HepG2 (cell line): Measurements from ENCODE around the gene BAZ1A. TPM values are rescaled to one million over a fixed set of nuclear protein-coding genes. Genes with fewer than 3 reads are reported as not detected.

Experiments
- BHLHE40 ChIP-seq: IDR thresholded peaks from 2 replicates; pipeline ENCODE4 v1.6.1; 2011; ENCODE audit warnings: low read length, improper control_type of control experiment
- CBX1 ChIP-seq: IDR thresholded peaks from one replicate; pipeline ENCODE4 v1.6.1; 2016; ENCODE audit warnings: antibody characterized with exemption, low read depth
- CCDC6 ChIP-seq: sonication (generic); formaldehyde crosslinking; IDR thresholded peaks from 2 replicates; pipeline ENCODE4 v1.8.1; 2022; ENCODE audit warnings: mild to moderate bottlenecking, missing genetic modification reagents, moderate library complexity
- FLYWCH1 ChIP-seq: sonication (generic); formaldehyde crosslinking; IDR thresholded peaks from 2 replicates; pipeline ENCODE4 v1.8.1; 2023; ENCODE audit warnings: mild to moderate bottlenecking, missing genetic modification reagents
- GRHL1 ChIP-seq: sonication (generic); formaldehyde crosslinking; conservative IDR thresholded peaks from 2 replicates; pipeline ENCODE4 v1.8.0; 2022; ENCODE audit warnings: missing genetic modification reagents
- KMT2A ChIP-seq: sonication (generic); formaldehyde crosslinking; IDR thresholded peaks from 2 replicates; pipeline ENCODE4 v1.4.0; 2020; ENCODE audit warnings: missing genetic modification reagents
- MED8 ChIP-seq: sonication (generic); formaldehyde crosslinking; IDR thresholded peaks from 2 replicates; pipeline ENCODE4 v1.8.1; 2023; ENCODE audit warnings: mild to moderate bottlenecking, missing genetic modification reagents; ENCODE audit not compliant: insufficient replicate concordance
- NR2F6 ChIP-seq, 2 experiments: IDR thresholded peaks; 2 replicates each; pipeline ENCODE4 v1.6.1; 2016; ENCODE audit warnings: antibody characterized with exemption in 1 of 2, mild to moderate bottlenecking in 1 of 2
- SPEN ChIP-seq: sonication (generic); formaldehyde crosslinking; IDR thresholded peaks from 2 replicates; pipeline ENCODE4 v1.5.1; 2020; ENCODE audit warnings: low read depth, mild to moderate bottlenecking, missing genetic modification reagents
- SRY ChIP-seq: sonication (generic); formaldehyde crosslinking; IDR thresholded peaks from 2 replicates; pipeline ENCODE4 v1.8.0; 2022; ENCODE audit warnings: mild to moderate bottlenecking, missing genetic modification reagents
- U2AF1 ChIP-seq: fragments of 200-400 bp; formaldehyde crosslinking; optimal IDR thresholded peaks from 2 replicates; pipeline ENCODE3; 2017; ENCODE audit warnings: mild to moderate bottlenecking, low read depth, low read length
- ZNF17 ChIP-seq: sonication (generic); formaldehyde crosslinking; IDR thresholded peaks from 2 replicates; pipeline ENCODE4 v1.5.0; 2020; ENCODE audit warnings: mild to moderate bottlenecking, missing genetic modification reagents
- ZNF20 ChIP-seq: sonication (generic); formaldehyde crosslinking; IDR thresholded peaks from 2 replicates; pipeline ENCODE4 v1.4.0; 2020; ENCODE audit warnings: mild to moderate bottlenecking, moderate library complexity, missing genetic modification reagents
- ZNF224 ChIP-seq: sonication (generic); formaldehyde crosslinking; IDR thresholded peaks from 2 replicates; pipeline ENCODE4 v1.5.0; 2020; ENCODE audit warnings: mild to moderate bottlenecking, missing genetic modification reagents
- ZNF331 ChIP-seq: sonication (generic); formaldehyde crosslinking; IDR thresholded peaks from 2 replicates; pipeline ENCODE4 v1.4.0; 2020; ENCODE audit warnings: missing genetic modification reagents
- ZNF333 ChIP-seq: sonication (generic); formaldehyde crosslinking; IDR thresholded peaks from 2 replicates; pipeline ENCODE4 v1.4.0; 2020; ENCODE audit warnings: mild to moderate bottlenecking, missing genetic modification reagents, borderline replicate concordance
- ZNF597 ChIP-seq: sonication (generic); formaldehyde crosslinking; IDR thresholded peaks from 2 replicates; pipeline ENCODE4 v1.5.0; 2020; ENCODE audit warnings: missing genetic modification reagents
- ZNF646 ChIP-seq: sonication (generic); formaldehyde crosslinking; IDR thresholded peaks from 2 replicates; pipeline ENCODE4 v1.9.0; 2021; ENCODE audit warnings: mild to moderate bottlenecking, missing genetic modification reagents
- ZNF737 ChIP-seq: sonication (generic); formaldehyde crosslinking; IDR thresholded peaks from 2 replicates; pipeline ENCODE4 v1.5.0; 2020; ENCODE audit warnings: missing genetic modification reagents, mild to moderate bottlenecking, borderline replicate concordance
- ZSCAN9 ChIP-seq: IDR thresholded peaks from 2 replicates; pipeline ENCODE4 v1.6.1; 2016; ENCODE audit warnings: borderline replicate concordance
- polyA plus RNA-seq, 8 experiments: library from polyadenylated mRNA; depleted of rRNA in 3 of 8; stranded (reverse) in 7 of 8; unstranded in 1 of 8; fragments of >200 nt; fragmentation: Illumina TruSeq in 4 of 8; extraction: Trizol in 4 of 8; gene quantifications; 2 replicates each; pipeline versions ENCODE4 v1.2.1 to v1.2.3, GENCODE V29; 2011 to 2016; ENCODE audit warnings: low read depth in 4 of 8, missing spikeins in 1 of 8, mixed read lengths in 1 of 8; ENCODE audit not compliant: insufficient read depth in 1 of 8
- total RNA-seq, 5 experiments: library from RNA; depleted of rRNA; stranded (reverse); fragments of >200 nt; fragmentation: Illumina TruSeq; extraction: Trizol; gene quantifications; 2 replicates each; pipeline ENCODE4 v1.2.3, GENCODE V29; 2016; ENCODE audit warnings: low read depth in 1 of 5

BAZ1A gene
- total and polyA plus RNA-seq, 2 of the 13 experiments (the other 11 are each of a cell fraction or from before 2014, with no cell fraction given), result 20.9 to 56.8 TPM

- peak; percentile 78 for TF ChIP-seq ZNF646 (CRISPR knock-in tag)
- no peak for TF ChIP-seq ZNF17 (CRISPR knock-in tag)
- TF ChIP-seq CCDC6, result peak; percentile 98
- TF ChIP-seq U2AF1, result peak; percentile 78
- TF ChIP-seq BHLHE40, result peak; percentile 74; the same call in 1 of the 2 replicates
- TF ChIP-seq NR2F6 (IDR thresholded peaks at IDR 0.05), result no peak
- TF ChIP-seq NR2F6 (CRISPR knock-in tag; IDR thresholded peaks at IDR 0.05), result no peak; the same call in 1 of the 2 replicates
- TF ChIP-seq SPEN, result peak; percentile 97
- peak; percentile 27; the same call in 1 of the 2 replicates for TF ChIP-seq ZNF597 (CRISPR knock-in tag)
- TF ChIP-seq KMT2A (CRISPR knock-in tag), result peak; percentile 91
- peak; percentile 94 for TF ChIP-seq CBX1
- TF ChIP-seq SRY (CRISPR knock-in tag), result peak; percentile 95
- no peak for TF ChIP-seq FLYWCH1 (CRISPR knock-in tag)
- peak; percentile 61; the same call in 1 of the 2 replicates for TF ChIP-seq ZSCAN9 (CRISPR knock-in tag)
- TF ChIP-seq GRHL1 (CRISPR knock-in tag), result no peak
- peak; percentile 17; the same call in 1 of the 2 replicates for TF ChIP-seq ZNF20 (CRISPR knock-in tag)
- TF ChIP-seq ZNF333 (CRISPR knock-in tag), result peak; percentile 96; the same call in 1 of the 2 replicates
- TF ChIP-seq MED8 (CRISPR knock-in tag), result peak; percentile 86
- peak; percentile 83 for TF ChIP-seq ZNF331
- TF ChIP-seq ZNF224 (CRISPR knock-in tag), result peak; percentile 98
- TF ChIP-seq ZNF737 (CRISPR knock-in tag), result no peak
Observed at GRCh38 chr14:34714320-34715126, 160.6 kb downstream of the BAZ1A start, which contains the start of gene CFL2 (continued).
